AG04450 (cell line): Measurements from ENCODE around the gene BCO2. TPM values are rescaled to one million over a fixed set of nuclear protein-coding genes. Genes with fewer than 3 reads are reported as not detected.
"Not testable (repeated sequence)": the region's sequence is repeated elsewhere in the genome, so short reads cannot be mapped to it uniquely, and the experiment has no call there.

ENCODE experiments used
- CTCF ChIA-PET: fragments of 300-600, 350-600 bp; formaldehyde crosslinking; extraction: SDS; loops from one replicate; lab custom pipeline; 2022; ENCODE audit warnings: antibody characterized with exemption, inconsistent platforms; lab: Charles Lee
- POLR2A ChIA-PET: fragments of 350-600 bp; formaldehyde crosslinking; extraction: SDS; loops from one replicate; lab custom pipeline; 2021; ENCODE audit warnings: antibody characterized with exemption, inconsistent platforms; lab: Yijun Ruan, JAX
- DNase-seq: peaks from one replicate; pipeline ENCODE4 v3.0.0-alpha.2; 2011; ENCODE audit warnings: low read depth, low spot score
- H3K27ac ChIP-seq: one replicate; pipeline ENCODE4 v1.5.1; 2012; ENCODE audit warnings: low read depth, low read length, control low read depth
- H3K27me3 ChIP-seq: one replicate; pipeline ENCODE4 v1.6.0; 2012; ENCODE audit warnings: low read length; ENCODE audit not compliant: control insufficient read depth, insufficient read depth
- H3K4me3 ChIP-seq: 2 replicates; pipeline ENCODE4 v1.5.1; 2011; ENCODE audit warnings: mild to moderate bottlenecking, low read depth, low read length, control low read depth
- H3K9me3 ChIP-seq: 2 replicates; pipeline ENCODE4 v1.5.1; 2012; ENCODE audit warnings: low read length; ENCODE audit not compliant: control insufficient read depth, insufficient read depth
- polyA plus RNA-seq: library from polyadenylated mRNA; depleted of rRNA; stranded (reverse); fragments of >200 nt; gene quantifications from 2 replicates; pipeline ENCODE4 v1.2.3, GENCODE V29; 2011
- TF ChIP-seq, protein P1 (sequence below): IDR thresholded peaks from 2 replicates; pipeline ENCODE4 v1.5.1; 2011; ENCODE audit warnings: low read depth, low read length, control low read depth, inconsistent platforms

BCO2 gene
- polyA plus RNA-seq, 1 experiment: 1.3 TPM

DNA sequence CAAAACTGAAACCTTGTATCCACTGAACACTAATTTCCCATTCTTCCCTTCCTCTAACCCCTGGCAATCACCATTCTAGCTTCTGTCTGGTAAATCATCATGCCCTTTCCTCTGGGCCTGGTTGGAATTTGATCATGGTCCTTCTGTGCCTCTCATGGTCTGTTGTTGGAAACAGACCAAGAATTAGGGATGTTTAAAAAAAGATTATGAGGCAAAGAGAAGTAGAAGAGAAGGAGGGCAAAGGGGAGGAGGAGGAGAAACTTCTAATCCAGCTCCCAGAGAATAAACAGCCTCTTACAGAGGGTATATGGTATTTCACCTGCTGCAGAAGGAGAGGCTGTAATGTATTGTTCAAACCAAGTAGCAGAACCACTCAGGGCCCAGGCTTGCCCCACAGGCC, 10.6 kb downstream of the BCO2 start:
- no peak for DNase-seq
- TF ChIP-seq, protein P1, sequence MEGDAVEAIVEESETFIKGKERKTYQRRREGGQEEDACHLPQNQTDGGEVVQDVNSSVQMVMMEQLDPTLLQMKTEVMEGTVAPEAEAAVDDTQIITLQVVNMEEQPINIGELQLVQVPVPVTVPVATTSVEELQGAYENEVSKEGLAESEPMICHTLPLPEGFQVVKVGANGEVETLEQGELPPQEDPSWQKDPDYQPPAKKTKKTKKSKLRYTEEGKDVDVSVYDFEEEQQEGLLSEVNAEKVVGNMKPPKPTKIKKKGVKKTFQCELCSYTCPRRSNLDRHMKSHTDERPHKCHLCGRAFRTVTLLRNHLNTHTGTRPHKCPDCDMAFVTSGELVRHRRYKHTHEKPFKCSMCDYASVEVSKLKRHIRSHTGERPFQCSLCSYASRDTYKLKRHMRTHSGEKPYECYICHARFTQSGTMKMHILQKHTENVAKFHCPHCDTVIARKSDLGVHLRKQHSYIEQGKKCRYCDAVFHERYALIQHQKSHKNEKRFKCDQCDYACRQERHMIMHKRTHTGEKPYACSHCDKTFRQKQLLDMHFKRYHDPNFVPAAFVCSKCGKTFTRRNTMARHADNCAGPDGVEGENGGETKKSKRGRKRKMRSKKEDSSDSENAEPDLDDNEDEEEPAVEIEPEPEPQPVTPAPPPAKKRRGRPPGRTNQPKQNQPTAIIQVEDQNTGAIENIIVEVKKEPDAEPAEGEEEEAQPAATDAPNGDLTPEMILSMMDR: no peak
- Histone ChIP-seq H3K9me3 (no peaks in the 10 kb centered on the region; the same call in 1 of the 2 replicates), H3K27ac (no peak overlapping the region), H3K4me3 (no peak overlapping the region), H3K27me3 (no peaks in the 10 kb centered on the region)
- CTCF ChIA-PET: interaction anchor here (0.6 to 2.0 kb wide), 3 partner anchors 10 to 84 kb away, joined by 3 to 6 read pairs (median 4); partner anchors contain the start of gene BCO2
- POLR2A ChIA-PET: no interaction called here

DNA sequence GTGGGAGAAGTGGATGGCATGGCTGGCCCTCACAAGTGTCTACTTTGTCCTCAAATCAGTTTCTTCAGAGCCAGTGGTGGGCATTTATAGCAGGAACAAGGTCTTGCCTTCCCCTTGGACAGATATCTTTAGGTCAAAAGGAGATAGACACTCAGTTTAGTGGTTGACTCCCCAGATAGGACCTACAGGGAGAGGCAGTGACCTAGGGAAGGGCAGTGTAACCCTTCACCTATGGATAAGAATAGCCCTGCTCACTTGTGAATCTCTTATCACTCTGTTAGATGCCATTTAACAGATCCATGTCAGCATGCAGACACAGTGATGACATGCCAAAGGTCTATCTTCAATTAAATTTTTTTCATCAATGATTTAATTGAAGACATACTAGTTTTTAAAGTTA, 11.0 kb downstream of the BCO2 start:
- H3K9me3 ChIP-seq: no peaks in the 10 kb centered on the region; the same call in 1 of the 2 replicates
- H3K27me3 ChIP-seq: no peaks in the 10 kb centered on the region
- TF ChIP-seq, protein P1: no peak
- no peak for DNase-seq
- no peak overlapping the region for H3K4me3 ChIP-seq
- no peak overlapping the region for H3K27ac ChIP-seq
- POLR2A ChIA-PET: no interaction called here
- CTCF ChIA-PET: interaction anchor here (2.0 kb wide), 1 partner anchor 11 kb away, joined by 6 read pairs; the partner anchor contains the start of gene BCO2

DNA sequence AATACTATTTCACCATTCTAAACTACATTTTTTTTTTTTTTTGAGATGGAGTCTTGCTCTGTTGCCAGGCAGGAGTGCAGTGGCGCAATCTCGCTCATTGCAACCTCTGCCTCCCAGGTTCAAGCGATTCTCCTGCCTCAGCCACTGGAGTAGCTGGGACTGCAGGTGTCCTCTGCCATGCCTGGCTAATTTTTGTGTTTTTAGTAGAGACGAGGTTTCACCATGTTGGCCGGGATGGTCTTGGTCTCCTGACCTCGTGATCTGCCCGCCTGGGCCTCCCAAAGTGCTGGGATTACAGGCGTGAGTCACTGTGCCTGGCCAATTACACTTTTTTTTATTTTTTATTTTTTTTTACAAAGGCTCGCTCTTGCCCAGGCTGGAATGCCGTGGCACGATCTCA, 19.8 kb downstream of the BCO2 start:
- CTCF ChIA-PET, POLR2A ChIA-PET, H3K9me3 ChIP-seq, H3K27me3 ChIP-seq, H3K27ac ChIP-seq, DNase-seq, H3K4me3 ChIP-seq: not testable (repeated sequence)

DNA sequence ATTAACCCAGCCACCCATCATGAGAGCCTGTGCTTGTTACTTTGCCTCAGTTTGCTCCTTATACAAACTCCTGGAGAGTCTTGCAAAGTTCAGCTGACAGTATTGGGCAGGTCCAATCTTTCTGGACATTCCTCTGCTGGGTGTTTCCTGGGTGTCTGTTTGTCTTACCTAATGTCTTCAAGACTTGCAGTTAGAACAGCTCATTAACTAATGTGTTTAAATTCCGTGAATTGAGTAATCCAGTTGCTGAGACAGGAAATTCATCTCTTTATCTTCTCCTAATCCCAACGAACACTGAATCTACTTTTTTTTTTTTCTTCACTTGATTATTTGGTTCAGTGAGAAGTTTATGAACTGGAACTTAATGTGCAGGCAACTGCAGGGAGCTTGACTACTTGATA, 20.6 kb downstream of the BCO2 start:
- no peaks in the 10 kb centered on the region for H3K27me3 ChIP-seq
- H3K27ac ChIP-seq: no peak overlapping the region
- TF ChIP-seq, protein P1: no peak
- no peak overlapping the region for H3K4me3 ChIP-seq
- no peak for DNase-seq
- ChIA-PET CTCF (interaction anchor here (0.8 to 1.0 kb wide), 2 partner anchors 21 to 23 kb away, joined by 3 to 4 read pairs; partner anchors contain the start of gene BCO2), POLR2A (no interaction called here)
- H3K9me3 ChIP-seq: no peaks in the 10 kb centered on the region

DNA sequence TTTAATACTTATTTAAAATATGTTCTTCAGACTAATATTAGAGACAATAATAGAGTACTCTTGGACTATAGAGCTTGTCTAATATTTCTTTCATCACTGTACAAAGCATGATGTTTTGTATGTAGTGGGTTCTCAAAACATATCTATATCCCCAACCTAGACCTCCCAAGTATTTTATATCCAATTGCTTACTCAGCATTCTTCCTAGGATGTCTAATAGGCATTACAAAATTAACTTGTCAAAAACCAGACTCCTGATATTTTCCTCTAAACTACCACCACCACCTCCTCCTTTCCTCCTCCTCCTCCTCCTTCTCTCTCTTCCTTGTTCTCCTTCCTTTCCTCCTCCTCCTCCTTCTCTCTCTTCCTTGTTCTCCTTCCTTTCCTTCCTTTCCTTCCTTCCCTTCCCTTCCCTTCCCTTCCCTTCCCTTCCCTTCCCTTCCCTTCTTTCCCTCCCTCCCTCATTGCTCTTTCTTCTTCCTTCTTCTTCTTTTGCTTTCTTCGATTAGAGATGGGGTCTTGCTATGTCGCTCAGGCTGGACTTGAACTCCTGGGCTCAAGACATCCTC, 21.3 kb downstream of the BCO2 start:
- DNase-seq: no peak
- no peak overlapping the region for H3K27ac ChIP-seq
- POLR2A ChIA-PET: no interaction called here
- no peaks in the 10 kb centered on the region for H3K27me3 ChIP-seq
- CTCF ChIA-PET: interaction anchor here (0.7 to 1.7 kb wide), 3 partner anchors 21 to 96 kb away, joined by 3 to 5 read pairs (median 4); partner anchors contain the start of gene BCO2
- TF ChIP-seq, protein P1: no peak
- H3K4me3 ChIP-seq: no peak overlapping the region
- H3K9me3 ChIP-seq: no peaks in the 10 kb centered on the region

DNA sequence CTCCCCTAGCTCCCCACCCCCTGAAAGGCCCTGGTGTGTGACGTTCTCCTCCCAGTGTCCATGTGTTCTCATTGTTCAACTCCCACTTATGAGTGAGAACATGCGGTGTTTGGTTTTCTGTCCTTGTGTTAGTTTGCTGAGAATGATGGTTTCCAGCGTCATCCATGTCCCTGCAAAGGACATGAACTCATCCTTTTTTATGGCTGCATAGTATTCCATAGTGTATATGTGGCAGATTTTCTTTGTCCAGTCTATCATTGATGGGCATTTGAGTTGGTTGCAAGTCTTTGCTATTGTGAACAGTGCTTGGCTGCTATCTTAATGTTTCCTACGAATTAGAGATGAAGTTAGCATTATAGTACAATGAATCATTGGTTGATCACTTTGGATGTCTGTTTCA, 23.8 kb downstream of the BCO2 start:
- H3K27me3 ChIP-seq, CTCF ChIA-PET, H3K27ac ChIP-seq, H3K9me3 ChIP-seq, H3K4me3 ChIP-seq, POLR2A ChIA-PET, DNase-seq: not testable (repeated sequence)
